ENCODE measurements around the gene ASCL2.

GRCh38 chr11:2294926-2295290 is 24.5 kb upstream of the ASCL2 start:
- TF ChIP-seq POLR2A (IDR thresholded peaks at IDR 0.05) (no peak), POLR2AphosphoS5 (IDR thresholded peaks at IDR 0.05) (no peak), EP300 (IDR thresholded peaks at IDR 0.05) (no peak), CTCF (IDR thresholded peaks at IDR 0.05) (no peak)
